Suprapubic skin (tissue), 4 donors: ENCODE results near the gene POLR3F. TPM values are rescaled to one million over a fixed set of nuclear protein-coding genes. Genes with fewer than 3 reads are reported as not detected.

Experiments
- DNase-seq, 2 donors: peaks; one replicate each; pipeline ENCODE4 v3.0.0-alpha.2; 2019; ENCODE audit warnings: low spot score in 2 of 2
- H3K27ac ChIP-seq: fragments of 200-600 bp; sonication (generic); one replicate; pipeline ENCODE4 v1.5.1; 2019
- H3K27me3 ChIP-seq: fragments of 200-600 bp; sonication (generic); one replicate; pipeline ENCODE4 v1.5.1; 2019
- H3K36me3 ChIP-seq: fragments of 200-600 bp; sonication (generic); one replicate; pipeline ENCODE4 v1.5.1; 2019
- H3K4me1 ChIP-seq: fragments of 200-600 bp; sonication (generic); one replicate; pipeline ENCODE4 v1.5.1; 2019
- H3K4me3 ChIP-seq: fragments of 200-600 bp; sonication (generic); one replicate; pipeline ENCODE4 v1.5.1; 2019; ENCODE audit warnings: mild to moderate bottlenecking
- H3K9me3 ChIP-seq: fragments of 200-600 bp; sonication (generic); one replicate; pipeline ENCODE4 v1.5.1; 2019
- EP300 ChIP-seq: sonication (generic); formaldehyde crosslinking; IDR thresholded peaks from one replicate; pipeline ENCODE4 v1.6.1; 2017; ENCODE audit warnings: antibody characterized with exemption
- POLR2A ChIP-seq, 2 donors: fragments of 450-650 bp; IDR thresholded peaks; one replicate each; pipeline ENCODE4 v1.6.1; 2017; ENCODE audit warnings: antibody characterized with exemption in 2 of 2, mild to moderate bottlenecking in 2 of 2, moderate library complexity in 2 of 2
- POLR2AphosphoS5 ChIP-seq, 3 donors: sonication (generic); formaldehyde crosslinking; IDR thresholded peaks; one replicate each; pipeline ENCODE4 v1.6.1; 2017; ENCODE audit warnings: antibody characterized with exemption in 3 of 3
- WGBS: methylation state at CpG from one replicate; pipeline ENCODE4 v1.1.5; 2018; 5-methylcytosine and 5-hydroxymethylcytosine counted together
- total RNA-seq, 4 donors: library from RNA; depleted of rRNA; stranded (reverse); fragments of >200 nt; gene quantifications; one replicate each; pipeline ENCODE4 v1.1.0, GENCODE V29; 2016
- TF ChIP-seq, protein P1 (sequence below), 2 donors: fragments of 200-600 bp in 1 of 2; fragments of 450-650 bp in 1 of 2; sonication (generic) in 1 of 2; IDR thresholded peaks; one replicate each; pipeline ENCODE4 v1.5.1; 2016 to 2019; ENCODE audit warnings: antibody characterized with exemption in 2 of 2, mild to moderate bottlenecking in 1 of 2, moderate library complexity in 1 of 2

POLR3F gene
- total RNA-seq, 4 donors from 2014 or later: 6.9 to 13.7 (median 7.1) TPM

DNA sequence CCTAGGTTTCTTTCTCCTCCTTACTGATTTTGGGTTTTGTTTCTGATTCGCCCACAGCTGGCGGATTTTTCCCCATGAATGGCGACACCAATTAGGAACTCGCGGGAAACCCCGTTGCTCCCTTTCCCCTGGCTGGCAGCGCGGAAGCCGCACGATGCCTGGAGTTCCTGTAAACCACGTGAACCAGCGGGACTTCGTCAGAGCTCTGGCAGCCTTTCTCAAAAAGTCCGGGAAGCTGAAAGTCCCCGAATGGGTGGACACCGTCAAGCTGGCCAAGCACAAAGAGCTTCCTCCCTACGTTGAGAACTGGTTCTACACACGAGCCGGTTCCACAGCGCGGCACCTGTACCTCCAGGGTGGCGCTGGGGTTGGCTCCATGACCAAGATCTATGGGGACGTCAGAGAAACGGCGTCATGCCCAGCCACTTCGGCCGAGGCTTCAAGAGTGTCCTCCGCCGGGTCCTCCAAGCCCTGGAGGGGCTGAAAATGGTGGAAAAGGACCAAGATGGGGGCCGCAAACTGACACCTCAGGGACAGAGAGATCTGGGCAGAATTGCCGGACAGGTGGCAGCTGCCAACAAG lies 37.4 kb downstream of the POLR3F start:
- DNase-seq: peak in 1 of 2 donors; percentile 80
- Histone ChIP-seq H3K9me3 (no peaks in the 10 kb centered on the region), H3K4me3 (peak overlapping the region; percentile 33), H3K27me3 (peaks cover 4% of the 10 kb centered on the region), H3K4me1 (peaks cover 17% of the 10 kb centered on the region), H3K27ac (peak overlapping the region; percentile 63), H3K36me3 (no peaks in the 10 kb centered on the region)
- WGBS: 38% methylated on average over 25 of the region's 31 CpGs
- TF ChIP-seq EP300 (no peak), POLR2AphosphoS5 (IDR thresholded peaks at IDR 0.05) (no peak), POLR2A (IDR thresholded peaks at IDR 0.05) (no peak)

DNA sequence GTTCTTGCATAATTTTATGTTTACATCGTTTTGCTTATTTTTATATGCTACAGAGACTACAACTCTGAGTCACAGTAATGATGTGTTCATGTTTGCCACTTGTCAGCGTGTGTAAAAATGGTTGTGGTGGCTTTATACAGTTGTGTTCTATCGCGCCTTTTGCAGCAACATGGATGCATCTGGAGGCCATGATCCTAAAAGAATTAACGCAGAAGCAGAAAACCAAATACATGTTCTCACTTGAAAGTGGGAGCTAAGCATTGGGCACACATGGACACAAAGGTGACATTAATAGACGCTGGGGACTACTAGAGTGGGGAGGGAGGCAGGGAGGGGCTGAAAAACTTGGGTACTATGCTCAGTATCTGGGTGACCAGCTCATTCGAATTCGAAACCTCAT lies 39.6 kb downstream of the POLR3F start:
- peak overlapping the region; percentile 94 for H3K27ac ChIP-seq
- H3K36me3 ChIP-seq: peaks cover 11% of the 10 kb centered on the region
- no peak for TF ChIP-seq EP300
- H3K9me3 ChIP-seq: no peaks in the 10 kb centered on the region
- WGBS: 56% methylated on average over 8 of the region's 8 CpGs
- H3K27me3 ChIP-seq: peaks cover 4% of the 10 kb centered on the region
- peaks cover 20% of the 10 kb centered on the region for H3K4me1 ChIP-seq
- peak overlapping the region; percentile 67 for H3K4me3 ChIP-seq
- no peak for DNase-seq

DNA sequence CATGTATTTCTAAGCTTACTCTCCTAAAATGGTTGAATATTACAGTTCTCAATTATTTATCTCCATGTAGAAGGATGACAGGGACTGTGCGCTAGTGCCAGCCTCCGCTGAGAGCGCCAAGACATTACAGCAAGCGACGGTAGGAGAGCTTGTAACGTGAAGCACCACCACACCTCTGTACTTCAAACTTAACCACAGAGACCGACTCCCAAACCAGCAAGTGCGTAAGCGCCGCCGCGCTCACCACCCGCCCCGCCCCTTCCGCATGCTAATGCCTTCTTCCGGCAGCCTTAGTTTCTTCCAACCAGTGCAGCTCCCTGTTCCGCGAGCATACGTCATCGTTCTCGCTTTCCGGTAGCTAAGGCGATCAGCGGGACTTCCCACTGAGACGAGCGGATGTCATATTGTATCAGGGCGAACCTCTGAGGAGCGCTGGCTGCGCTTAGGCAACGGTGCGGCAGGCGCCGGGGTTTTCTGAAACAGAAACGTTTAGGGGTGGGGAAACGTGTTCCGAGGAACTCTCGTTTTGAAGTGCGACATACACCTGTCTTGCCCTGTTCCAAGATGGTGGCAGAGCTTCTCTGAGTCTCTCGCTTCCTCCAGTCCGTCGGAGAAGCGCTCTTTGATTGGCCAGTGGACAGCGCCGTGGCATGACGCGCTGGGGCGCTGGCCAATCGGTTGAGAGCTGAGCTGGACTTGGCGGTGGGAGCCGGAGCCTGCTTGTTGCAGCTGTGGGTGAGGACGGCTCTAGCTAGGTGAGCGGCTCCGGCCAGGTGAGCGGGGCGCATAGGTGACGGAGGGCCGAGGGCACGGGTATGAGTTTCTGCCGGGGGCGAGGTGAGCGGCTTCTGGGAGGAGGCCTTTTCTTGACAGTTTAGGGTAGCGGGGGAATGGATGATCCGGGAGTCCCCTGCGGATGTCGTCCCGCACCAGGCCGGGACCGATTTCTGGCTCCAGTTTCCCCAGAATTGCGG lies 40.3 kb downstream of the POLR3F start, which contains the start of gene SEC23B:
Gene SEC23B (plus strand): TSS at position 723 of the 974 bp plus-strand sequence. CDS start 2,896 bp downstream, outside the sequence.
- Histone ChIP-seq H3K4me3 (peak within 1 kb of the TSS; percentile 67), H3K4me1 (peaks cover 20% of the 10 kb centered on the region), H3K27ac (peak within 1 kb of the TSS; percentile 94), H3K36me3 (peaks cover 16% of the 10 kb centered on the region), H3K9me3 (no peaks in the 10 kb centered on the region), H3K27me3 (peaks cover 4% of the 10 kb centered on the region)
- under 1% methylated on average over 50 of the region's 69 CpGs for WGBS
- TF ChIP-seq EP300 (no peak), POLR2A (IDR thresholded peaks at IDR 0.05) (peak; percentile 71 to 73), POLR2AphosphoS5 (IDR thresholded peaks at IDR 0.05) (peak; percentile 36 to 73 (median 39))
- TF ChIP-seq, protein P1, sequence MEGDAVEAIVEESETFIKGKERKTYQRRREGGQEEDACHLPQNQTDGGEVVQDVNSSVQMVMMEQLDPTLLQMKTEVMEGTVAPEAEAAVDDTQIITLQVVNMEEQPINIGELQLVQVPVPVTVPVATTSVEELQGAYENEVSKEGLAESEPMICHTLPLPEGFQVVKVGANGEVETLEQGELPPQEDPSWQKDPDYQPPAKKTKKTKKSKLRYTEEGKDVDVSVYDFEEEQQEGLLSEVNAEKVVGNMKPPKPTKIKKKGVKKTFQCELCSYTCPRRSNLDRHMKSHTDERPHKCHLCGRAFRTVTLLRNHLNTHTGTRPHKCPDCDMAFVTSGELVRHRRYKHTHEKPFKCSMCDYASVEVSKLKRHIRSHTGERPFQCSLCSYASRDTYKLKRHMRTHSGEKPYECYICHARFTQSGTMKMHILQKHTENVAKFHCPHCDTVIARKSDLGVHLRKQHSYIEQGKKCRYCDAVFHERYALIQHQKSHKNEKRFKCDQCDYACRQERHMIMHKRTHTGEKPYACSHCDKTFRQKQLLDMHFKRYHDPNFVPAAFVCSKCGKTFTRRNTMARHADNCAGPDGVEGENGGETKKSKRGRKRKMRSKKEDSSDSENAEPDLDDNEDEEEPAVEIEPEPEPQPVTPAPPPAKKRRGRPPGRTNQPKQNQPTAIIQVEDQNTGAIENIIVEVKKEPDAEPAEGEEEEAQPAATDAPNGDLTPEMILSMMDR (IDR thresholded peaks at IDR 0.05): no peak
- DNase-seq: peak; percentile 99

DNA sequence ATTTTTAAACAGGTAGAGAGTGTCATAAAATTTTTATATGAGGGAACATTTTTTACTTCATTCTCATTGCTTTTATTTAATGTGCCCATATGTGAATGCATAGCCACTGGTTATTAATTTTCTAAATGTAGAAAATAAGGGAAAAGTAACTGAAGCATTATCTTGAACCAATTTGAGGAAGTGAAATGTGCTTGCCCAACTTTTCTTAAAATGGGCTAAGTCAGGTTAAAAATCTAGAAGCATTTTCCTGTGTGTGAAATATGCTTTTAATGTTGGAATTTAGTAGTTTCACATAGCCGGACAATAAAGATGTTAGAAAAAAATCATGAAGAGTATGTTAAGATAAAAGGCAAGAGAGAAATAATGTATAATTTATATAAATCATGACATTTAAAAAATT lies 44.4 kb downstream of the POLR3F start:
- WGBS: 89% methylated on average over 1 of the region's 1 CpG
- Histone ChIP-seq H3K4me1 (peaks cover 19% of the 10 kb centered on the region), H3K36me3 (peaks cover 44% of the 10 kb centered on the region)

DNA sequence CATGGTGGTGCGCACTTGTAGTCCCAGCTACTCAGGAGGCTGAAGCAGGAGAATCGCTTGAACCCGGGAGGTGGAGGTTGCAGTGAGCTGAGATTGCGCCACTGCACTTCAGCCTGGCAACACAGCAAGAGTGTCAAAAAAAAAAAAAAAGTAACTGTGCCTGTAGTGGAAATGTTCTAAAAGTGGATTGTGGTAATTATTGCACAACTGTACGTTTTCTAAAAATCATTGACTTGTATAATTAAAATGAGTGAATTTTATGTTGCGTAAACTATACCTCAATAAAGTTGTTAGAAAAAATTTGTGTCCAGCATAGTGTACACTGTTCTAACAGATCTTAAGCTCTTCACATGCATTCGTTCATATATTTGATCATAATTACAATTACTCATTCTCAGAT lies 46.0 kb downstream of the POLR3F start:
- H3K36me3 ChIP-seq: peaks cover 53% of the 10 kb centered on the region
- no peak for DNase-seq
- H3K27me3 ChIP-seq: no peaks in the 10 kb centered on the region
- no peak overlapping the region for H3K4me3 ChIP-seq
- H3K27ac ChIP-seq: no peak overlapping the region
- H3K9me3 ChIP-seq: no peaks in the 10 kb centered on the region
- TF ChIP-seq EP300 (no peak), POLR2A (IDR thresholded peaks at IDR 0.05) (no peak), POLR2AphosphoS5 (IDR thresholded peaks at IDR 0.05) (no peak)
- TF ChIP-seq, protein P1 (IDR thresholded peaks at IDR 0.05): no peak
- peaks cover 12% of the 10 kb centered on the region for H3K4me1 ChIP-seq
- 88% methylated on average over 7 of the region's 7 CpGs for WGBS

More for the DNA sequence above, 44.4 kb downstream of the POLR3F start:
- no peak overlapping the region for H3K27ac ChIP-seq
- H3K9me3 ChIP-seq: no peaks in the 10 kb centered on the region
- no peak for TF ChIP-seq POLR2AphosphoS5 (IDR thresholded peaks at IDR 0.05)
- TF ChIP-seq, protein P1 (IDR thresholded peaks at IDR 0.05): no peak
- TF ChIP-seq EP300: no peak
- TF ChIP-seq POLR2A (IDR thresholded peaks at IDR 0.05): no peak
- no peak for DNase-seq
- no peaks in the 10 kb centered on the region for H3K27me3 ChIP-seq
- H3K4me3 ChIP-seq: no peak overlapping the region

DNA sequence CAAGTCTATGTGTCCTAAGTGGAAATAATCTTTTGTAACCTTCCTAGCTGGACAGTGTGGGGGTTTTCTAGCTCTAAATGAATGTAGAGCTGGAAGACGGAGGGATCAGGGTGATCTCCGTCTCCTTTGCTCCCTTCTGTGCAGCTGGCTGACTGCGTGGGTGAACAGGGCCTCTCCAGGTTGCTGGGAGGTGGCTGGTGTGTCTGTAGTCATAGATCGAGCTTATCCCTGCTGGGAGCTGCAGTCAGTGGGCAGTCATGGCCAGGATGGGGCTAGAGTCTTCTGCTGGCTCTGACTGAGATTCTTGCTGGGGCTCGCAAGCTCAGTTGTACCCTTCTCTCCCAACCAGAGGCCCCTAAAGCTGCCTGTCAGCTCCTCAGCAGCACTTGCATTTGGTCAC lies 46.9 kb downstream of the POLR3F start:
- no peak overlapping the region for H3K27ac ChIP-seq
- WGBS: 88% methylated on average over 5 of the region's 5 CpGs

More for the DNA sequence above, 46.9 kb downstream of the POLR3F start:
- TF ChIP-seq, protein P1 (IDR thresholded peaks at IDR 0.05): no peak
- TF ChIP-seq EP300 (no peak), POLR2AphosphoS5 (IDR thresholded peaks at IDR 0.05) (no peak), POLR2A (IDR thresholded peaks at IDR 0.05) (no peak)
- no peaks in the 10 kb centered on the region for H3K9me3 ChIP-seq
- no peak overlapping the region for H3K4me3 ChIP-seq
- peaks cover 53% of the 10 kb centered on the region for H3K36me3 ChIP-seq
- DNase-seq: no peak
- H3K4me1 ChIP-seq: peaks cover 3% of the 10 kb centered on the region
- H3K27me3 ChIP-seq: no peaks in the 10 kb centered on the region
